Smooth muscle cell (in vitro differentiated cells): ENCODE measurements around the gene COLGALT1. TPM values are rescaled to one million over a fixed set of nuclear protein-coding genes. Genes with fewer than 3 reads are reported as not detected.
"Not testable (repeated sequence)": the region's sequence is repeated elsewhere in the genome, so short reads cannot be mapped to it uniquely, and the experiment has no call there.

Experiments used
- DNase-seq: peaks from one replicate; lab custom pipeline; 2025; ENCODE audit not compliant: unreplicated experiment; lab: John Stamatoyannopoulos, UW
- H2AFZ ChIP-seq: fragments of 200-600 bp; sonication (generic); 2 replicates; pipeline ENCODE4 v1.6.0; 2016; ENCODE audit warnings: antibody characterized with exemption, low read depth, mild to moderate bottlenecking
- H3F3A ChIP-seq: fragments of 200-600 bp; sonication (generic); 2 replicates; pipeline ENCODE4 v1.6.0; 2017; ENCODE audit warnings: antibody characterized with exemption, low read depth
- H3K27ac ChIP-seq: fragments of 200-600 bp; sonication (generic); 2 replicates; pipeline ENCODE4 v1.5.1; 2016; ENCODE audit warnings: low read depth, mild to moderate bottlenecking
- H3K27me3 ChIP-seq: fragments of 200-600 bp; sonication (generic); 2 replicates; pipeline ENCODE4 v1.6.1; 2016; ENCODE audit warnings: low read depth, mild to moderate bottlenecking
- H3K36me3 ChIP-seq: fragments of 200-600 bp; sonication (generic); 2 replicates; pipeline ENCODE4 v1.5.1; 2016; ENCODE audit warnings: low read depth
- H3K4me1 ChIP-seq: fragments of 200-600 bp; sonication (generic); 2 replicates; pipeline ENCODE4 v1.5.1; 2016; ENCODE audit warnings: low read depth
- H3K4me2 ChIP-seq: fragments of 200-600 bp; sonication (generic); 2 replicates; pipeline ENCODE4 v1.6.0; 2016; ENCODE audit warnings: mild to moderate bottlenecking
- H3K4me3 ChIP-seq: fragments of 200-600 bp; sonication (generic); 2 replicates; pipeline ENCODE4 v1.5.1; 2016; ENCODE audit warnings: mild to moderate bottlenecking
- H3K79me2 ChIP-seq: fragments of 200-600 bp; sonication (generic); 2 replicates; pipeline ENCODE4 v1.6.0; 2016; ENCODE audit warnings: low read depth, mild to moderate bottlenecking
- H3K9ac ChIP-seq: fragments of 200-600 bp; sonication (generic); 2 replicates; pipeline ENCODE4 v1.6.0; 2016; ENCODE audit warnings: low read depth
- H3K9me3 ChIP-seq: fragments of 200-600 bp; sonication (generic); replicated peaks from 2 replicates; pipeline ENCODE4 v1.5.1; 2016; ENCODE audit warnings: low read depth
- H4K20me1 ChIP-seq: fragments of 200-600 bp; sonication (generic); 2 replicates; pipeline ENCODE4 v1.6.0; 2016; ENCODE audit warnings: low read depth
- CTCF ChIP-seq: fragments of 200-600 bp; sonication (generic); IDR thresholded peaks from 2 replicates; pipeline ENCODE4 v1.5.1; 2017; ENCODE audit warnings: borderline replicate concordance, mild to moderate bottlenecking, antibody characterized with exemption; ENCODE audit not compliant: insufficient read depth, poor library complexity, severe bottlenecking
- WGBS: methylation state at CpG from one replicate; pipeline ENCODE4 v1.1.7; 2016; ENCODE audit warnings: low lambda C conversion rate; 5-methylcytosine and 5-hydroxymethylcytosine counted together
- polyA plus RNA-seq: library from polyadenylated mRNA; unstranded; fragments of >200 nt; fragmentation: Nextera tagmentation; extraction: Ambion mirVana; gene quantifications from 2 replicates; pipeline ENCODE4 v1.2.1, GENCODE V29; 2016
- total RNA-seq: library from RNA; depleted of rRNA; stranded (reverse); fragments of >200 nt; gene quantifications from 2 replicates; pipeline ENCODE4 v1.2.3, GENCODE V29; 2014

The COLGALT1 gene
- total and polyA plus RNA-seq, 2 experiments from 2014 or later = 126 to 151 TPM

GRCh38 chr19:17517898-17518297 lies 37.6 kb upstream of the COLGALT1 start:
- no peak overlapping the region for H3K9ac ChIP-seq
- peaks cover 9% of the 10 kb centered on the region for H3K9me3 ChIP-seq
- H4K20me1 ChIP-seq = peaks cover 12% of the 10 kb centered on the region
- no peak overlapping the region for H3K4me3 ChIP-seq
- no peaks in the 10 kb centered on the region for H3K79me2 ChIP-seq
- no peak for TF ChIP-seq CTCF
- DNase-seq = no peak
- H3F3A ChIP-seq = no peaks in the 10 kb centered on the region
- no peaks in the 10 kb centered on the region for H3K4me1 ChIP-seq
- no peak overlapping the region for H3K4me2 ChIP-seq
- 100% methylated on average over 1 of the region's 1 CpG for WGBS
- H3K36me3 ChIP-seq = peaks cover 14% of the 10 kb centered on the region
- no peak overlapping the region for H3K27ac ChIP-seq
- H3K27me3 ChIP-seq = no peaks in the 10 kb centered on the region
- H2AFZ ChIP-seq = no peak overlapping the region

- not testable (repeated sequence) for H3K9ac ChIP-seq, H3F3A ChIP-seq, H3K4me3 ChIP-seq, H2AFZ ChIP-seq, H3K27me3 ChIP-seq, H3K4me1 ChIP-seq, DNase-seq, H3K9me3 ChIP-seq, H3K4me2 ChIP-seq, H3K27ac ChIP-seq, H3K79me2 ChIP-seq
- peaks cover 14% of the 10 kb centered on the region for H3K36me3 ChIP-seq
- 80% methylated on average over 8 of the region's 8 CpGs for WGBS
- H4K20me1 ChIP-seq = peaks cover 12% of the 10 kb centered on the region
These were observed 36.8 kb upstream of the COLGALT1 start for GRCh38 chr19:17518654-17519053.

- 95% methylated on average over 9 of the region's 9 CpGs for WGBS
- Histone ChIP-seq H4K20me1 (peaks cover 4% of the 10 kb centered on the region), H3K27me3 (no peaks in the 10 kb centered on the region), H3K36me3 (peaks cover 14% of the 10 kb centered on the region), H2AFZ (no peak overlapping the region), H3K9me3 (peaks cover 9% of the 10 kb centered on the region), H3K4me2 (no peak overlapping the region), H3F3A (no peaks in the 10 kb centered on the region), H3K9ac (no peak overlapping the region), H3K27ac (no peak overlapping the region), H3K4me3 (no peak overlapping the region), H3K4me1 (no peaks in the 10 kb centered on the region), H3K79me2 (no peaks in the 10 kb centered on the region)
- DNase-seq = no peak
- TF ChIP-seq CTCF = no peak
These were observed 35.5 kb upstream of the COLGALT1 start for GRCh38 chr19:17519967-17520366.

GRCh38 chr19:17520865-17521264 lies 34.6 kb upstream of the COLGALT1 start:
- no peaks in the 10 kb centered on the region for H3K27me3 ChIP-seq
- no peak for TF ChIP-seq CTCF

More at GRCh38 chr19:17520865-17521264, 34.6 kb upstream of the COLGALT1 start:
- WGBS = 96% methylated on average over 25 of the region's 25 CpGs
- H3K4me3 ChIP-seq = no peak overlapping the region
- H3K4me2 ChIP-seq = no peak overlapping the region
- H2AFZ ChIP-seq = no peak overlapping the region
- no peak for DNase-seq
- no peak overlapping the region for H3K9ac ChIP-seq
- no peaks in the 10 kb centered on the region for H3K79me2 ChIP-seq
- H3K36me3 ChIP-seq = peaks cover 14% of the 10 kb centered on the region
- H4K20me1 ChIP-seq = no peaks in the 10 kb centered on the region
- no peaks in the 10 kb centered on the region for H3F3A ChIP-seq
- peaks cover 9% of the 10 kb centered on the region for H3K9me3 ChIP-seq
- H3K27ac ChIP-seq = no peak overlapping the region
- H3K4me1 ChIP-seq = no peaks in the 10 kb centered on the region
